GM23338 (cell line): ENCODE results near the gene ANKS1B.

Source experiments
- ETS1 ChIP-seq: IDR thresholded peaks from 2 replicates; pipeline ENCODE4 v1.6.1; 2016; ENCODE audit warnings: antibody characterized with exemption
- EZH2 ChIP-seq: fragments of 200-600 bp; sonication (generic); IDR thresholded peaks from one replicate; pipeline ENCODE4 v1.8.0; 2017; ENCODE audit warnings: antibody characterized with exemption, mild to moderate bottlenecking, low read depth; ENCODE audit not compliant: unreplicated experiment
- TF ChIP-seq, protein P1 (sequence below): IDR thresholded peaks from one replicate; pipeline ENCODE4 v1.6.1; 2018; ENCODE audit warnings: antibody characterized with exemption; ENCODE audit not compliant: unreplicated experiment
- TF ChIP-seq, protein P2 (sequence below), 2 experiments: fragments of 200-600 bp in 1 of 2; sonication (generic) in 1 of 2; conservative IDR thresholded peaks; 2 replicates each; pipeline versions ENCODE4 v1.5.1 to v1.6.1; 2016 to 2017; ENCODE audit warnings: antibody characterized with exemption in 2 of 2, low read depth in 2 of 2, mild to moderate bottlenecking in 2 of 2, moderate library complexity in 1 of 2

DNA sequence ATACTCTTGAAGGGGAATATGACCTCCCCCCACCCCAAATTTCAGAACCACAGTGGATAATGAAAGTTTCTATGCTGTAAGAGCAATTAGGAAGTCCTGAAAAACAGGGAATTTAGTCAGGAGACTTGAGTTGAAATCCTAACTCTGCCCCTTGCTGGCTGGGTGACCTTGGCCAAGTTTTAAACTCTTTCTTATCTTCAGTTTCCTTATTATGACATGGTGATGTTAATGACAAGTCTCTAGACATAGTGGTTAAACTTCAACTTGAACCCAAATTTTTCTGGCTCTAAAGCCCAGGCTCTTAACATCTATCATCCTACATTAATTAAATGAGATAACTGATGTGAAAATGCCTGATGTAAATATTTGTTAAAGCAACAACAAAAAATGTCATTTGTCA is 1013.8 kb downstream of the ANKS1B start:
- TF ChIP-seq, protein P1, sequence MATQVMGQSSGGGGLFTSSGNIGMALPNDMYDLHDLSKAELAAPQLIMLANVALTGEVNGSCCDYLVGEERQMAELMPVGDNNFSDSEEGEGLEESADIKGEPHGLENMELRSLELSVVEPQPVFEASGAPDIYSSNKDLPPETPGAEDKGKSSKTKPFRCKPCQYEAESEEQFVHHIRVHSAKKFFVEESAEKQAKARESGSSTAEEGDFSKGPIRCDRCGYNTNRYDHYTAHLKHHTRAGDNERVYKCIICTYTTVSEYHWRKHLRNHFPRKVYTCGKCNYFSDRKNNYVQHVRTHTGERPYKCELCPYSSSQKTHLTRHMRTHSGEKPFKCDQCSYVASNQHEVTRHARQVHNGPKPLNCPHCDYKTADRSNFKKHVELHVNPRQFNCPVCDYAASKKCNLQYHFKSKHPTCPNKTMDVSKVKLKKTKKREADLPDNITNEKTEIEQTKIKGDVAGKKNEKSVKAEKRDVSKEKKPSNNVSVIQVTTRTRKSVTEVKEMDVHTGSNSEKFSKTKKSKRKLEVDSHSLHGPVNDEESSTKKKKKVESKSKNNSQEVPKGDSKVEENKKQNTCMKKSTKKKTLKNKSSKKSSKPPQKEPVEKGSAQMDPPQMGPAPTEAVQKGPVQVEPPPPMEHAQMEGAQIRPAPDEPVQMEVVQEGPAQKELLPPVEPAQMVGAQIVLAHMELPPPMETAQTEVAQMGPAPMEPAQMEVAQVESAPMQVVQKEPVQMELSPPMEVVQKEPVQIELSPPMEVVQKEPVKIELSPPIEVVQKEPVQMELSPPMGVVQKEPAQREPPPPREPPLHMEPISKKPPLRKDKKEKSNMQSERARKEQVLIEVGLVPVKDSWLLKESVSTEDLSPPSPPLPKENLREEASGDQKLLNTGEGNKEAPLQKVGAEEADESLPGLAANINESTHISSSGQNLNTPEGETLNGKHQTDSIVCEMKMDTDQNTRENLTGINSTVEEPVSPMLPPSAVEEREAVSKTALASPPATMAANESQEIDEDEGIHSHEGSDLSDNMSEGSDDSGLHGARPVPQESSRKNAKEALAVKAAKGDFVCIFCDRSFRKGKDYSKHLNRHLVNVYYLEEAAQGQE = no peak
- TF ChIP-seq, protein P2, sequence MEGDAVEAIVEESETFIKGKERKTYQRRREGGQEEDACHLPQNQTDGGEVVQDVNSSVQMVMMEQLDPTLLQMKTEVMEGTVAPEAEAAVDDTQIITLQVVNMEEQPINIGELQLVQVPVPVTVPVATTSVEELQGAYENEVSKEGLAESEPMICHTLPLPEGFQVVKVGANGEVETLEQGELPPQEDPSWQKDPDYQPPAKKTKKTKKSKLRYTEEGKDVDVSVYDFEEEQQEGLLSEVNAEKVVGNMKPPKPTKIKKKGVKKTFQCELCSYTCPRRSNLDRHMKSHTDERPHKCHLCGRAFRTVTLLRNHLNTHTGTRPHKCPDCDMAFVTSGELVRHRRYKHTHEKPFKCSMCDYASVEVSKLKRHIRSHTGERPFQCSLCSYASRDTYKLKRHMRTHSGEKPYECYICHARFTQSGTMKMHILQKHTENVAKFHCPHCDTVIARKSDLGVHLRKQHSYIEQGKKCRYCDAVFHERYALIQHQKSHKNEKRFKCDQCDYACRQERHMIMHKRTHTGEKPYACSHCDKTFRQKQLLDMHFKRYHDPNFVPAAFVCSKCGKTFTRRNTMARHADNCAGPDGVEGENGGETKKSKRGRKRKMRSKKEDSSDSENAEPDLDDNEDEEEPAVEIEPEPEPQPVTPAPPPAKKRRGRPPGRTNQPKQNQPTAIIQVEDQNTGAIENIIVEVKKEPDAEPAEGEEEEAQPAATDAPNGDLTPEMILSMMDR (conservative IDR thresholded peaks at IDR 0.05; ENCODE audit: low read depth in 2 of 2) = no peak
- no peak for TF ChIP-seq ETS1
- no peak for TF ChIP-seq EZH2
